Keratinocyte (primary cell): ENCODE data around the gene DYNLT2.

Experiments
- CTCF ChIP-seq, 3 experiments: IDR thresholded peaks in 1 of 3; conservative IDR thresholded peaks in 1 of 3; optimal IDR thresholded peaks in 1 of 3; 2 replicates in 2 of 3; 3 replicates in 1 of 3; pipeline versions ENCODE3 to v1.5.1; 2011; ENCODE audit warnings: low read length in 3 of 3, mild to moderate bottlenecking in 3 of 3, moderate library complexity in 2 of 3, control low read depth in 1 of 3, inconsistent platforms in 1 of 3; ENCODE audit not compliant: insufficient read depth in 2 of 3; ENCODE audit errors: extremely low read depth in 1 of 3
- EZH2 ChIP-seq: IDR thresholded peaks from one replicate; pipeline ENCODE4 v1.6.1; 2012; ENCODE audit warnings: inconsistent platforms, mild to moderate bottlenecking, low read length, moderate library complexity

- TF ChIP-seq CTCF (optimal IDR thresholded peaks at IDR 0.05 in 1 of 3, IDR thresholded peaks at IDR 0.05 in 1 of 3, conservative IDR thresholded peaks at IDR 0.05 in 1 of 3; ENCODE audit: extremely low read depth in 1 of 3, insufficient read depth in 2 of 3, low read length in 3 of 3) (no peak), EZH2 (no peak)
Measured at GRCh38 chr6:169746556-169746955, 4.8 kb downstream of the DYNLT2 start.
